Activated gamma-delta T cell treated with anti-CD3 and anti-CD28 coated beads, Interleukin-2, amount 50 U/mL, for 16 hours (primary cell): ENCODE results near the gene SSX4.
"Not testable (repeated sequence)": the region's sequence is repeated elsewhere in the genome, so short reads cannot be mapped to it uniquely, and the experiment has no call there.

ENCODE experiments used
- DNase-seq: peaks from one replicate; pipeline ENCODE4 v3.0.0-alpha.2; 2020; ENCODE audit warnings: low read depth

SSX4 gene

DNA sequence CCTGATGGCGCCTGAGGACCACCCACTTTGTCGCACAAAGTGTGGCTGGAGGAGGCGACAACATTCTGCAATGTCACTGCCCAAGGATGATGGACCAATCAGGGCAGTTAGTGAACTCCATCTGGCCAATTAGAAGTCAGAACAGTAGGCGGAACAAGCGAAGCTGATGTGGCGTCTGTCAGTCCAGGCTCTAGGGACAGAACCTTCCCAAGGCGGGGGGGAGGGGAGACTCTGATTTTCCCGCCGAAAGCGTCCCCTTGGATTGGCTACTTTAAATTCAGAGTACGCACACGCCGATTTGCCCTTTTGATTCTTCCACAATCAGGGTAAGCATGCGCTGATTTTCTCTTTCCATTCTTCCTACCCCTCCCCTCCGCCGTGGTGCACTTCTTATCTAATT is at the start of gene SSX4:
SSX4 (plus strand) TSS at position 301 of the 400 bp plus-strand sequence. CDS start 515 bp downstream, outside the sequence.
- not testable (repeated sequence) for DNase-seq

GRCh38 chrX:48346059-48346458 is 37.3 kb upstream of the SSX4 start:
- DNase-seq: not testable (repeated sequence)

- DNase-seq: not testable (repeated sequence)
Observed at GRCh38 chrX:48356315-48357094, 26.8 kb upstream of the SSX4 start, which contains the start of gene SSX3. Gene SSX3 (minus strand): TSS chrX:48356703. CDS start chrX:48355249, 1,454 bp downstream.

GRCh38 chrX:48357681-48358080 is 25.7 kb upstream of the SSX4 start:
- DNase-seq: no peak

DNA sequence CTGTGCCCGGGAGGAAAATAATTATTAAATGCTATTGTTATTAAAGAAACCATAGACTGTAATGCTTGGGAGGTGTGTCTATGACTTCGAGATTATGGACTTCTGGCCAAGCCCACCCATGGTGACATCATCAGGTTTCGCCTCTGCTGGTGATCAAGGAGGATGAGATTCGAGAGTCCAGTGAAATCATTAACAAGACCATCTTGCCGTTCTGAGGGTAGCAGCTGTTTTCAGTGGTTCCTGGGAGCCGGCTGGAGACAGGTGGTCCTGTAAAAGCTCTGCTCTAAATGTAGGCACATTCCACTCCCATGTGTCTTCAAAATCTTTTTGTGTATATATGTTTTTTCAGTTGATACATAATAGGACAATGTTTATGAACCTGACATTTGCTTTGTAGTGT is 24.1 kb upstream of the SSX4 start:
- DNase-seq: not testable (repeated sequence)

GRCh38 chrX:48367717-48368408 is 15.5 kb upstream of the SSX4 start:
- DNase-seq: not testable (repeated sequence)

GRCh38 chrX:48370408-48370807 is 12.9 kb upstream of the SSX4 start:
- not testable (repeated sequence) for DNase-seq

GRCh38 chrX:48396931-48397330 is 13.6 kb downstream of the SSX4 start:
- DNase-seq: not testable (repeated sequence)

GRCh38 chrX:48397825-48398224 is 14.5 kb downstream of the SSX4 start:
- DNase-seq: not testable (repeated sequence)

- DNase-seq: not testable (repeated sequence)
Observed at GRCh38 chrX:48411860-48412259, 28.5 kb downstream of the SSX4 start, which contains the start of gene SSX4B. Gene SSX4B (minus strand): TSS chrX:48411960. CDS start chrX:48411372, 588 bp downstream.

- DNase-seq: not testable (repeated sequence)
Observed at GRCh38 chrX:48427027-48427716, 43.8 kb downstream of the SSX4 start.

- not testable (repeated sequence) for DNase-seq
Observed at GRCh38 chrX:48429606-48430005, 46.3 kb downstream of the SSX4 start.

DNA sequence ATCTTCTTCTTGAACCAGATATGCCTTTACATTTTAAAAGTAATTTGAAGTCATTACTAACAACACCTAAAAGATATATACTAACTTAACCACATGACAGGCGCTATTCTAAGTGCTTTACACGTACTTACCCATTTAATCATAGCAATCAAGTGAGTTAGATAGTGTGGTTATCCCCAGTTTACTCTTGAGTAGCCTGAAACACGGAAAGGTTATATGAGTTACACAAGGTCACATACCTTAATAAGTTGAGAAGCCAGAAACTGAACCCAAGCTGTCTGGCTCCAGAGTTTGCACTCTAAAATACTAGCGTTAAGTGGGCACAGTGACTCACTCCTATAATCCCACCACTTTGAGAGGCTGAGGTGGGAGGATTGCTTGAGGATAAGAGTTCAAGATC is 46.8 kb downstream of the SSX4 start:
- DNase-seq: not testable (repeated sequence)

DNA sequence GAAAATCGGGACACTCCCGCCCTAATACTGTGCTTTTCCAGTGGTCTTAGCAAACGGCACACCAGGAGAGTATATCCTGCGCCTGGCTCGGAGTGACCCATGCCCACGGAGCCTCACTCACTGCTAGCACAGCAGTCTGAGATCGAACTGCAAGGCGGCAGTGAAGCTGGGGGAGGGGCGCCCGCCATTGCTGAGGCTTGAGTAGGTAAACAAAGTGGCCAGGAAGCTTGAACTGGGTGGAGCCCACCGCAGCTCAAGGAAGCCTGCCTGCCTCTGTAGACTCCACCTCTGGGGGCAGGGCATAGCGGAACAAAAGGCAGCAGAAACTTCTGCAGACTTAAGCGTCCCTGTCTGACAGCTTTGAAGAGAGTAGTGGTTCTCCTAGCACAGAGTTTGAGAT is 50.4 kb downstream of the SSX4 start:
- not testable (repeated sequence) for DNase-seq
